ENCODE results near the gene TNFSF15.

TNFSF15 gene

GRCh38 chr9:114805670-114806525 lies at the start of gene TNFSF15:
Gene TNFSF15, minus strand, starts transcription at chr9:114806039. Its CDS starts 27 bp downstream, at chr9:114806012.
- Histone ChIP-seq H3K27ac (peak within 1 kb of the TSS; percentile 82), H3K4me3 (ENCODE audit: low read depth in 1 of 2, low read length in 1 of 2) (peak within 1 kb of the TSS; percentile 49 to 52), H3K36me3 (no peaks in the 10 kb centered on the region), H3K27me3 (no peaks in the 10 kb centered on the region), H3K4me1 (ENCODE audit: control insufficient read depth in 1 of 2, insufficient read depth in 1 of 2, low read depth in 1 of 2, low read length in 1 of 2) (peaks cover 14 to 16% of the 10 kb centered on the region in 2 experiments), H3K9me3 (no peaks in the 10 kb centered on the region)
- TF ChIP-seq CTCF (IDR thresholded peaks at IDR 0.05): no peak

DNA sequence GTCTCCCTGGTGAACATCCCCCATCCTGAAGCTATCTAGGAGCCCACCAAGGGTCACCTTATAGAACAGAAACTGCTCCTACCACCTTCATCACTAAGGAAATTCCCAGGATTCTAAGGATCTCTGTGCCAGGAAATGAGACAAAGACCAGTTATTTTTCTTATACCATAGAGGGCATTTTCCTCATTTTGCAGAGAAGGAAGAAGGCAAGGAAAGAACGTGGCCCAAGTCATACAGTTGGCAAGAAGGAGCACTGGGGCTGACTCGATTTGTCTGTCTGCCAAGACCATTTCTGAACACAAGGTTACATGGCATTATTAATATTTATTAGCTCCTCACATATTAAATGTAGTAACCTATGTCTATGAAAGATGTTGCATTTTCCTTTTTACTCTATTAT lies 49.6 kb upstream of the TNFSF15 start:
- no peaks in the 10 kb centered on the region for H3K9me3 ChIP-seq
- no peak overlapping the region for H3K27ac ChIP-seq
- H3K4me3 ChIP-seq (ENCODE audit: low read depth in 1 of 2, low read length in 1 of 2): no peak overlapping the region
- no peaks in the 10 kb centered on the region for H3K36me3 ChIP-seq
- peaks cover 11 to 22% of the 10 kb centered on the region in 2 experiments for H3K4me1 ChIP-seq (ENCODE audit: control insufficient read depth in 1 of 2, insufficient read depth in 1 of 2, low read depth in 1 of 2, low read length in 1 of 2)
- H3K27me3 ChIP-seq: no peaks in the 10 kb centered on the region
- no peak for TF ChIP-seq CTCF (IDR thresholded peaks at IDR 0.05)

- H3K9me3 ChIP-seq: no peaks in the 10 kb centered on the region
- no peak overlapping the region for H3K4me3 ChIP-seq (ENCODE audit: low read depth in 1 of 2, low read length in 1 of 2)
- no peak overlapping the region for H3K27ac ChIP-seq
- TF ChIP-seq CTCF (IDR thresholded peaks at IDR 0.05): no peak
- H3K27me3 ChIP-seq: no peaks in the 10 kb centered on the region
- H3K4me1 ChIP-seq (ENCODE audit: control insufficient read depth in 1 of 2, insufficient read depth in 1 of 2, low read depth in 1 of 2, low read length in 1 of 2): peaks cover 11 to 22% of the 10 kb centered on the region in 2 experiments
- no peaks in the 10 kb centered on the region for H3K36me3 ChIP-seq
These were observed 49.0 kb upstream of the TNFSF15 start for GRCh38 chr9:114854736-114855355.

DNA sequence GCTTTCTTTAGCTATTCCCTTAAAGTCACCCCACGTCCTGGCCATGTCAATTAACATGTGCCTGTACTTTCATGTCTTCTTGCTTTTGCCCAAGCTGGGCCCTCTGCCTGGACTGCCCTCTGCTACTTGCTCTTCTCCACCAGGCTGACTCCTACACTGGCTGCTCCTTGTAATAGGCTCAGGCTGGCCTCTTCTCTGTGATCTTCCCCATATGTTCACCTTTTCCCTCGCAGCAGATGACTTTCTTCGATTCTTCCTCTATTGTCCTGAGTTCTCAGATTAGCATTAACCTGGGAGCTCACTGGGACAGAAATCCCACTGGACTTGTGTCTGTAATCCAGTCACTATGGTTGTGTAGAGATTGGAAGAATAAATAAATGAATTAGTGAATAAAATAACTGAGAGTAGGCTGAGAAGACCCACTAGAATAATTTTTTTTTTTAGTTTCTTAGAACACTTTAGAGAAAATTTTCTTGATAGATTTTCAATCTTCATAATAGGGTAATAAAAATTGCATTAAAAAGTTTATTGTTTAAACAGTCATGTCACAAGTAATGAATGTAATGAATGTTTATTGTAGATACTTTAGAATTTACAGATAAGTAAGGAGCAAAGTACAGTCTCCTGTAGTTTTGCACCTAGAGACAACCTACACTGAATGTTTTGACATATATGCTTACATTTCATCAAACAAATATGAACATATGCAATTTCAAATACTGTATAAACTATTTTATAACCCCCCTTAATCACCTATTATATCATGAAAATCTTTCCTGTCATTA lies 47.4 kb upstream of the TNFSF15 start:
- no peak for TF ChIP-seq CTCF (IDR thresholded peaks at IDR 0.05)
- no peaks in the 10 kb centered on the region for H3K9me3 ChIP-seq
- no peak overlapping the region for H3K4me3 ChIP-seq (ENCODE audit: low read depth in 1 of 2, low read length in 1 of 2)
- no peak overlapping the region for H3K27ac ChIP-seq
- H3K4me1 ChIP-seq (ENCODE audit: control insufficient read depth in 1 of 2, insufficient read depth in 1 of 2, low read depth in 1 of 2, low read length in 1 of 2): peaks cover 11 to 22% of the 10 kb centered on the region in 2 experiments
- H3K27me3 ChIP-seq: no peaks in the 10 kb centered on the region
- H3K36me3 ChIP-seq: no peaks in the 10 kb centered on the region

GRCh38 chr9:114852050-114852594 lies 46.3 kb upstream of the TNFSF15 start:
- H3K27me3 ChIP-seq: no peaks in the 10 kb centered on the region
- TF ChIP-seq CTCF (IDR thresholded peaks at IDR 0.05): no peak
- peak overlapping the region in 1 of 2 experiments; percentile 11 for H3K4me3 ChIP-seq (ENCODE audit: low read depth in 1 of 2, low read length in 1 of 2)
- peaks cover 11 to 22% of the 10 kb centered on the region in 2 experiments for H3K4me1 ChIP-seq (ENCODE audit: control insufficient read depth in 1 of 2, insufficient read depth in 1 of 2, low read depth in 1 of 2, low read length in 1 of 2)
- H3K36me3 ChIP-seq: no peaks in the 10 kb centered on the region
- no peaks in the 10 kb centered on the region for H3K9me3 ChIP-seq
- H3K27ac ChIP-seq: peak overlapping the region; percentile 50
